NCI-H345 treated with DMSO at 0.1 percent for 48 hours (cell line): ENCODE results near the gene CCDC51.
"Not testable (repeated sequence)": the region's sequence is repeated elsewhere in the genome, so short reads cannot be mapped to it uniquely, and the experiment has no call there.

Source experiments
- DNase-seq: peaks from one replicate; lab custom pipeline; 2025; ENCODE audit not compliant: unreplicated experiment; lab: John Stamatoyannopoulos, UW

The CCDC51 gene, protein sequence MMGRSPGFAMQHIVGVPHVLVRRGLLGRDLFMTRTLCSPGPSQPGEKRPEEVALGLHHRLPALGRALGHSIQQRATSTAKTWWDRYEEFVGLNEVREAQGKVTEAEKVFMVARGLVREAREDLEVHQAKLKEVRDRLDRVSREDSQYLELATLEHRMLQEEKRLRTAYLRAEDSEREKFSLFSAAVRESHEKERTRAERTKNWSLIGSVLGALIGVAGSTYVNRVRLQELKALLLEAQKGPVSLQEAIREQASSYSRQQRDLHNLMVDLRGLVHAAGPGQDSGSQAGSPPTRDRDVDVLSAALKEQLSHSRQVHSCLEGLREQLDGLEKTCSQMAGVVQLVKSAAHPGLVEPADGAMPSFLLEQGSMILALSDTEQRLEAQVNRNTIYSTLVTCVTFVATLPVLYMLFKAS

DNA sequence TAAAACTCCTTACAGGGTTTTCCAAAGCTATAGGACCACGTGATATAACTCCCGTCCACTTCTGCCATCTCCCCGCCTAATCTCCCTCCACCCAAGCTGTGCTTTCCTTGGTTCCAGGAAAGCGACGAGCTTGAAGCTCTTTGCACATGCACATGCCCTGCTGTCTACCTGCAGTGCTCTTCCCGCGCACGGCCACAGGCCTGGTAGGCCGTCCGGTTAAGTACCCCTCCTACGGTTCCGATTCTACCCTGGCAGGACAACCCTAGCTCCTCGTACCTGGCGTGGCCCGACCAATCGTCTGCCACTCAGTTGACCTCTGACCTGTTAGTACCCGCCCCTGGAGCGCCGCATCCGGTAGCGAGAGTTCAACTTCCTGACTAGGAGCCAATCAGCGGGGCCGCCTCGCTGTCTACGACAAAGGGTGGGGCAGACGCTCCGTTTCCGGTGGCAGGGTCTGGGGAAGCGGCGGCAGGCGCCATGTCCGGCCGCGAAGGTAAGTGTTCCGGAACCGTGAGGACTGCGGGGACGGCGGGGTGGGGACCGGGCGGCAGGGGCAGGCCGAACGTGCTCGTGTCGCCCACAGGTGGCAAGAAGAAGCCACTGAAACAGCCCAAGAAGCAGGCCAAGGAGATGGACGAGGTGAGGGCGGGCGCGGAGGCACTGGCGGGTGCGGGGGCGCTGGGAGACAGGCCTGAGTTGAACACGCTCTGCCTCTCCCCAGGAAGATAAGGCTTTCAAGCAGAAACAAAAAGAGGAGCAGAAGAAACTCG is at the start of gene CCDC51, which contains the start of gene TMA7:
TSS of gene CCDC51 (minus strand) at position 300 of the 770 bp plus-strand sequence. CDS start 4,991 bp downstream, outside the sequence.
TSS of gene TMA7 (plus strand) at position 438 of the 770 bp plus-strand sequence. CDS start at position 478, 40 bp downstream.
- peak; percentile 87 for DNase-seq

DNA sequence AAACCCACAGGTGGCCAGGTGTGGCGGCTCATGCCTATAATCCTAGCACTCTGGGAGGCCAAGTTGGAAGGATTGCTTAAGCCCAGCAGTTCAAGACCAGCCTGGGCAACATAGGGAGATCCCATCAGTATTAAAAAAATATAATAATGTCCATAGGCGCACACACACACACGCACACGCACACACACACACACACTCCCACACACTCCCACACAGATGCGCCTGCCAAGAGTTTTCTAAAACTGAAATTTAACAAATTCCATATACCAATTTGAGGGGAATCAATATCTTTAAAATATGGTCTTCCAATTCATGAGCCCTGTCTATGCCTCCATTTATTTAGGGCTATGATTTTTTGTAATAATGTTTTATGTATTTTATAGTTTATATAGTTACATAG is 47.0 kb upstream of the CCDC51 start:
- no peak for DNase-seq

DNA sequence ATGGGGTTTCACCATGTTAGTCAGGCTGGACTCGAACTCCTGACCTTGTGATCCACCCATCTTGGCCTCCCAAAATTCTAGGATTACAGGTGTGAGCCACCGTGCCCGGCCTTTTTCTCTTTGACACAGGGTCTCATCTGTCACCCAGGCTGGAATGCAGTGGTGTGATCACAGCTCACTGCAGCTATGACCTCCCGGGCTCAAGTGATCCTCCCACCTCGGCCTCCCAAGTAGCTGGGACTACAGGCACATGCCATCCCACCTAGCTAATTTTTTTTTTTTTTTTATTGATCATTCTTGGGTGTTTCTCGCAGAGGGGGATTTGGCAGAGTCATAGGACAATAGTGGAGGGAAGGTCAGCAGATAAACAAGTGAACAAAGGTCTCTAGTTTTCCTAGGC is 42.9 kb upstream of the CCDC51 start:
- DNase-seq, result not testable (repeated sequence)

DNA sequence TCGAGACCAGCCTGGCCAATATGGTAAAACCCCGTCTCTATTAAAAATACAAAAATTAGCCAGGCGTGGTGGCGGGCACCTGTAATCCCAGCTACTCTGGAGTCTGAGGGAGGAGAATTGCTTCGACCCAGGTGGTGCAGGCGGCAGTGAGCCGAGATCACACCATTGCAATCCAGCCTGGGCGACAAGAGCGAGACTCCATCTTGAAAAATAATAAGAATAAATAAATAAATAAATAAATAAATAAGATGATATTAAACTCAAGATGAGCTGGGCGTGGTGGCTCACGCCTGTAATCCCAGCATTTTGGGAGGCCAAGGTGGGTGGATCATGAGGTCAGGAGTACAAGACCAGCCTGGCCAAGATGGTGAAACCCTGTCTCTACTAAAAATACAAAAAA is 41.0 kb upstream of the CCDC51 start:
- not testable (repeated sequence) for DNase-seq

- no peak for DNase-seq
Measured at GRCh38 chr3:48478626-48479555, 39.0 kb upstream of the CCDC51 start.

GRCh38 chr3:48477959-48478520 is 38.1 kb upstream of the CCDC51 start:
- DNase-seq, result no peak

- DNase-seq, result peak; percentile 42
Measured at GRCh38 chr3:48476426-48477053, 36.6 kb upstream of the CCDC51 start.

GRCh38 chr3:48475188-48475587 is 35.3 kb upstream of the CCDC51 start:
- no peak for DNase-seq

DNA sequence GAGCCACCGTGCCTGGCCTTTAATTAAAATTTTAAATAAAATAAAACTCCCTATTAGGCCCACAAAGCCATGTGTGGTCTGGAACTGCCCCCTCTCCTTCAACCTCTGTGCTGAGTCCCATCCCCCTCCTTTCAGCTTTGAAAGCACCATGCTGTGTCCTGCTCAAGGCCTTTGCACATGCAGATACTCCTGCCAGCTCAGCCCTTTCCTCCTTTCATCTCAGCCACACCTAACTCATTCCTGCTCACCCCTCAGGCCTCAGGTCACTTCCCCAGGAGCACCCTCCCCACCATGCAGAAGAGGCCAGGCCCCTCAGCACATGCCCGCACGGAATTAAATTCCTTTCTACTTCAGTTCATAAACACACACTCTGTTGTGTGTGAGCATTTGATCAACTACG is 34.7 kb upstream of the CCDC51 start:
- no peak for DNase-seq

GRCh38 chr3:48474031-48474430 is 34.1 kb upstream of the CCDC51 start:
- not testable (repeated sequence) for DNase-seq

- DNase-seq, result no peak
Measured at GRCh38 chr3:48473617-48473952, 33.7 kb upstream of the CCDC51 start.

DNA sequence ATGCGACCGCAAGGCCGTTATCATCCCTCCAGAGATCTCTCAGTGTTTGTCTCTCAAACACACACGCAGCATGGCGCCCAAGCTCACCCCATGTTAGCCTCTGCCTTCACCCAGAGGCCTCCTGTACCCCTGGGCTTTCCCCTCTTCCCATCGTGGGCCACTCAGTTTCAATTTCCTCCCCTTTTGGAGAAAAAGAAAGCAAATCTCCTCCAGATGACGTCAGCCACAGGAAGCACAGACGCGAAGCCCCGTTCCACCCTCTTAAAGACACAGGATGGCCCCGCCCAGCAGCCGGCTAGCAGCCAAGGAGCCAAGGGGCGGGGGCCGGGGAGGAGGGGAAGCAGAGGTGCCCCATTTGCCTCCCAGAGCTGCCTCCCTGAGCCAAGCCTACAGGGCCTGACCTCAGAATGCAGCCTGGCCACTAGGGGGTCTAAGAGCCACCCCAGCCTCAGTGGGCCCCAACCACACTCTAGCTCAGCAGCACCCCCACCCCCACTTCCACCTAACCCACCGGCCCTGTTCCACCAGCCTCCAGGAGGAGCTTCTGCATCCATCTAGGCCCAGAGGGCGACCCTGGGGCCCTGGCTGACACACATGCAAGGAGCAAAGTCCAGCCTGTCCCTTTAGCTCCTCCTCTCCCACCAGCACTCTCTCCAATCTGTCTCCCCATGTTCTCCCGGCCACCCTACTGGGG is 33.2 kb upstream of the CCDC51 start:
- no peak for DNase-seq

DNA sequence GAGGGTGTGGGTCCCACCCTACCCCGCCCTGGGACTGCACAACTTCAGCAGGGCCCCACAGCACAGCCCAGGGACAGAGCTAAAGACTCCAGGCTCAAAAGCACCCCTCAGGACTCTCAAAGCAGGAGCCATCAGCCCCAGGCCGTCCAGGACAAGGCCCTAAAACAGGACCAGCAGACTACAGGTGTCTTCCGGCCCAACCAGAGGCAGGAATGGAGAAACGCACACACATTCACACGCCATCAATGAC is 32.7 kb upstream of the CCDC51 start:
- no peak for DNase-seq

- DNase-seq, result no peak
Measured at GRCh38 chr3:48470286-48470685, 30.4 kb upstream of the CCDC51 start.

DNA sequence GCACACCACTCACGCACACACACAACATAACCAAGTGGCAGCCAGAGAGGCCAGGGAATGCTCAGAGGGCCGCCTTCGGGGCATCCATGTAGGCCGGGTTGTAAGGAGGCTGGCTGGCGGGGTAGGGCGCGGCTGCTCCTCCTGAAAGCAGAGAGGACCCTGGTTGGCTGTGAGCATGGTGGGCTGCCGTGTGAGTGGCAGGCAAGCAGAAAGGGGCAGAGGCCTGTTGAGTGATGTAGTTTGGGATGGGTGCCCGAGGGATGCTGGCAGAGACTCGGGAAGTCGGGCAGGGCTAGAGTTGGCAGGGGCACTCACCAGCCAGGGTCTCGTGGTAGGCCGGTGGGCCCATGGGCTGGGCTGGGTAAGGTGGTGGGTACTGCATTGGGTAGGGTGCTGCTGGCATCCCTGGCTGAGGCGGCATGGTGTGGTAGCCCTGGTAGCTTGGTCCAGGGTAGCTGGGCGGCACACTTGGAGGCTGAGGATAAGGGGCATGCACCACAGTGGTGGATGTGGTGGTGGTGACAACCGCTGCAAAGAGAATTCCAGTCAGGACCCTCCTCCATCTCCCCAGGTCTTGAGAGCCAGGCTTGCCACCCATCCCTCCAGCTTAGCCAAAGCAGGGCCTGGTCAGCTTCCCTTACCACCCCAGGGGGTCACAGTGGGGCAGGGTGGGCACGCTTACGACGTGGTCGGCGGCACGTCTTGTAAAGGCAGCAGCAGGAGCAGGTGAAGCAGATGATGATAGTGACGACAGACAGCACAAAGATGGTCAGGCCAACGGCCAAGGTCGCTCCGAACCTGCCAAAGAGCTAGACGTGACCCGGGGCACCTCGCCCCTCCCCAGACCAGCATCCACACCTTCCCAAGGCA is 29.4 kb upstream of the CCDC51 start:
- no peak for DNase-seq

DNA sequence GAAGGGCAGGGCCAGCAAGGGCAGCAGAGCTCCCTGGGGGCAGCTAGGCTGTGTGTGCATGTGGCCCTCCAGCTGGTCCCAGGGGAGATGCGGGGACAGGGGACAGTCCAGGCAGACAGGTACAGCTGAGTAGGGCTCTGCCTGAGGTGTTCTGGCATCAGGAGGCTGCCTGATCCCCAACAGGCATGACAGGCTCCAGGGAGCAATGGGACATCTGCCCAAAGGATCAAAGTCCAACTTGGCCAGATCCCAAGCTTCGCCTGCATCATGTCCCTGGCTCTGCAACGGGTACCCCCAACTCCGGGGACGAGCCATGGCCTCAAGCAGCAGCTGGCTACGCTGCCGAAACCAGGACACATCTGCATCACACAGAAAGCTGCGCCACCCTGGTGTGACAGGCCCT is 28.4 kb upstream of the CCDC51 start:
- DNase-seq, result no peak

GRCh38 chr3:48467473-48468267 is 27.8 kb upstream of the CCDC51 start:
- no peak for DNase-seq

DNA sequence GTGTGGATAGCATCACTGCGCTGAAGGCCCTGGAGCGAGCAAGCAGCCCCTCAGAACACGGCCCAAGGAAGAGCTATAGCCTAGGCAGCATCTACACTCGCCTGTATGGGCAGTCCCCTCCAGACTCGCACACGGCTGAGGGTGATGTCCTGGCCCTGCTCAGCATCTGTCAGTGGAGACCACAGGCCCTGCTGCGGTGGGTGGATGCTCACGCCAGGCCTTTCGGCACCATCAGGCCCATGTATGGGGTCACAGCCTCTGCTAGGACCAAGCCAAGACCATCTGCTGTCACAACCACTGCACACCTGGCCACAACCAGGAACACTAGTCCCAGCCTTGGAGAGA is 27.2 kb upstream of the CCDC51 start:
- no peak for DNase-seq
